Activated T-helper 9 cell treated with anti-CD3 and anti-CD28 coated beads, Interleukin-2, amount 50 U/mL, for 16 hours (primary cell): ENCODE measurements around the gene P4HB.

Experiments
- DNase-seq: peaks from one replicate; pipeline ENCODE4 v3.0.0-alpha.2; 2020; ENCODE audit warnings: low read depth

P4HB gene

DNA sequence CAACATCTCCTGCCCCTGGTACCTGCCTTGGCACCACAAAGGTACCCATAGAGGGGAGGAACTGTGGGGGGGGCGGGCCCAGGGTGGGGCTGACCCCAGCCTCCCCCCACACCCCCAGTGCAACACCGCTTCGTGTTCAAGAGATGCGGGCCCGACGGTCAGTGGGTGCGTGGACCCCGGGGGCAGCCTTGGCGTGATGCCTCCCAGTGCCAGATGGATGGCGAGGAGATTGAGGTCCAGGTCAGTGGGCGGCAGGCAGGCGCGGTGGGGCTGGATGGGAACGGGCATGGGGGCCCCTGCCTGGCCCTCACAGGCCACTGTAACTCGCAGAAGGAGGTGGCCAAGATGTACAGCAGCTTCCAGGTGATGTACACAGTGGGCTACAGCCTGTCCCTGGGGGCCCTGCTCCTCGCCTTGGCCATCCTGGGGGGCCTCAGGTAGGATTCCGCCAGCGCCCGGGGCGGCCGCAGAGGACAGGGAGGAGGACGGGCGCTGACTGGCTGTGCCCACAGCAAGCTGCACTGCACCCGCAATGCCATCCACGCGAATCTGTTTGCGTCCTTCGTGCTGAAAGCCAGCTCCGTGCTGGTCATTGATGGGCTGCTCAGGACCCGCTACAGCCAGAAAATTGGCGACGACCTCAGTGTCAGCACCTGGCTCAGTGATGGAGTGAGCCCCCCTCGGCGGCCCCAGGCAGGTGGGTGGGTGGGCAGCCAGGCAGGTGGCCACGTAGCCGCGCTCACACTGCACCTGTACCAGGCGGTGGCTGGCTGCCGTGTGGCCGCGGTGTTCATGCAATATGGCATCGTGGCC is 49.2 kb downstream of the P4HB start:
- no peak for DNase-seq

DNA sequence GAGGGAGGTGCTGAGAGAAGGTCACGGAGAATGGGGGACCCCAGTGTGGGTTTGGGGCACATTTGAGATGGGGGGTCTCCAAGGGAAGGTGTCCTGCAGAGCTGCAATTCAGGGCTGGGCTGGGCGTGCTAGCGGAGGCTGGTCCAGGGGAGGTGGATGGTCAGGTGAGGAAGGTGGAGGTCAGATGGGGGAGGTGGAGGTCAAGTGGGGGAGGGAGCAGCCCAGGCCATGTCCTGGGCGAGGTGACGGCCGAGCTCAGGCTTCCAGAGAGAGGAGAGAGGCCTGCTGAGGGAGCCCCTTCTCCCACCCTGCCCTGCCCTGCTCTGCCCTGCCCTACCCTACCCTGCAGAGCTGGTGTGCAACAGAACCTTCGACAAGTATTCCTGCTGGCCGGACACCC is 49.9 kb downstream of the P4HB start:
- DNase-seq, result no peak

DNA sequence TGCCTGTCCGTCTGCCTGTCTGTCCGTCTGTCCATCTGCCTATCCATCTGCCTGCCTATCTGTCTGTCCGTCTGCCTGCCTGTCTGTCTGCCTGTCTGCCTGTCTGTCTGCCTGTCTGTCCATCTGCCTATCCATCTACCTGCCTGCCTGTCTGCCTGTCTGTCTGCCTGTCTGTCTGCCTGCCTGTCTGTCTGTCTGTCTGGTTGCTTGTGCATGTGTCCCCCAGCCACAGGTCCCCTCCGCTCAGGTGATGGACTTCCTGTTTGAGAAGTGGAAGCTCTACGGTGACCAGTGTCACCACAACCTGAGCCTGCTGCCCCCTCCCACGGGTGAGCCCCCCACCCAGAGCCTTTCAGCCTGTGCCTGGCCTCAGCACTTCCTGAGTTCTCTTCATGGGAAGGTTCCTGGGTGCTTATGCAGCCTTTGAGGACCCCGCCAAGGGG is 50.8 kb downstream of the P4HB start:
- no peak for DNase-seq

DNA sequence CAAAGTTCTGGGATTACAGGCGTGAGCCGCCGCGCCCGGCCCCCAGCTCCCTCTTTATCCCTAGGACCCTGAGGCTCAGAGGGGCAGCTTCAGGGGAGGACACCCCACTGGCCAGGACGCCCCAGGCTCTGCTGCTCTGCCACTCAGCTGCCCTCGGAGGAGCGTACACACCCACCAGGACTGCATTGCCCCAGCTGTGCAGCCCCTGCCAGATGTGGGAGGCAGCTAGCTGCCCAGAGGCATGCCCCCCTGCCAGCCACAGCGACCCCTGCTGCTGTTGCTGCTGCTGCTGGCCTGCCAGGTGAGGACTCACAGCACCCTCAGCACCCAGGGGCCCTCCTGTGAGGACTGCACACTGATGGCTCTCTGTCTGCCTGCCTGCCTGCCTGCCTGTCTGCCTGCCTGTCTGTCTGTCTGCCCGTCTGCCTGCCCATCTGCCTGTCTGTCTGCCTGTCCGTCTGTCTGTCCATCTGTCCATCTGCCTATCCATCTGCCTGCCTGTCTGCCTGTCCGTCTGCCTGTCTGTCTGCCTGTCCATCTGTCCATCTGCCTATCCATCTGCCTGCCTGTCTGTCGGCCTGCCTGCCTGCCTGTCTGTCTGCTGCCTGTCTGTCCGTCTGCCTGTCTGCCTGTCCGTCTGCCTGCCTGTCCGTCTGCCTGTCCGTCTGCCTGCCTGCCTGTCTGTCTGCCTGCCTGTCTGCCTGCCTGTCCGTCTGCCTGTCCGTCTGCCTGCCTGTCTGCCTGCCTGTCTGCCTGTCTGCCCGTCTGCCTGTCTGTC is 51.4 kb downstream of the P4HB start:
- DNase-seq, result no peak

- DNase-seq, result no peak
These were observed 52.5 kb downstream of the P4HB start for GRCh38 chr17:81807839-81808238.

DNA sequence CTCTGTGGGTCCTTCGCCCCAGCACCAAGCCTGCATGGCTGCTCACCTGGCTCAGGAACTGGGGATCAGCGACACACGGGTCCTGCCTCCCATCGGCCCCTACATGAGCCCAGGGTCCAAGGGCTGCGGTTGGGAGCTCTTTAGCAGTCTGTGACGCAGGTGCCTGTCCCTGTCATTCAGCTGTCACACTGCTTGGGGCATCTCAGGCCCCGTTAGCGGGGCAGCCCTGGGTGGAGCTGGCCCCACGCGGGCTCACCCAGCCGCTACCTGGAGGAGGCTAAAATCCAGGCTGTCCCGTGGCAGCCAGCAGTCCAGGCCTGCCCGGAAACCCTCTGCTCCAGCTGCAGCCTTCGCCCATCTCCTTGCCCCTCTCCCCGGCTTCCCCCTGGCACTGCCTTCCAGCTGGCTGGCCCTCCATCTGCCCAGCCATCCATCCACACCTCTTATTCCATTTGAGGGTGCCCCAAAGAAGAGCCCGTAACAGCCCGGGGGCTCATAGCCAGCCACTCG is 53.1 kb downstream of the P4HB start:
- no peak for DNase-seq

DNA sequence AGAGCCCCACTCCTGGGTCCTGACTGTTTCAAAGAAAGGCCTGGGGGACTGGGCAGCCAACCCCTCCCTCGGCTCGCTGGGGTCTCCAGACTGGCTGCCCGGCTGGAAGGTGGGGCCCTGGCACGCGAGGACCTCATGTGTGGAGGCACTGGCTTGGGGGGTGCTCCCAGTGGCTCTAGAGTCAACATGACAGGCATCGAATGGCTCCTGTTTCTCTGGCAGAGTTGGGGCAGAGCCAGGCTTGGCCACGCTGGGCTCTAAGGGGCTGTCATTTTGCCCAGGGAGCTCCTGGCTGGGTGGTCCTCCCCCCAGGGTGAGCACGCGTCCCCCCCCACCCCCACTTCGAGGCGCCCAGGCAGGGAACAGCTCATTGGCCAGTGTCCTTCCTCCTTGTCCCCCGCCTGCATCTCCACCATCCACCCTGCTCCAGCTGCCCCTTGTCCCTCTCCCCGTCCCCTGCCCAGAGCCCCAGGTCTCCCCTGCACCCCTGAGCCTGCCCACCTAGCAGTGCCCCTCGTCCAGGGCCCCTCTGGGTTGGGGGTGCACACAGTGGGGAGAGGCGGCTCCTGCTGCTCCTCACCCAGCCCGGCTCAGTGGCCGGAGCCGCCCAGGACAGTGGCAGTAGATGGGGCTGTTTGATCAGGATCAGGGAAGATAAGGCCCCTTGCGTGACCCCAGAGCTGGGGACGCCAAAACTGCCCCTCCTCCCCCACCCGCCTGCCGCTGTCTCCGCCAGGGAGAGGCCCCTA is 53.7 kb downstream of the P4HB start:
- DNase-seq, result no peak

- no peak for DNase-seq
These were observed 54.5 kb downstream of the P4HB start for GRCh38 chr17:81805707-81806460.

GRCh38 chr17:81804559-81805399 is 55.6 kb downstream of the P4HB start:
- DNase-seq, result no peak

DNA sequence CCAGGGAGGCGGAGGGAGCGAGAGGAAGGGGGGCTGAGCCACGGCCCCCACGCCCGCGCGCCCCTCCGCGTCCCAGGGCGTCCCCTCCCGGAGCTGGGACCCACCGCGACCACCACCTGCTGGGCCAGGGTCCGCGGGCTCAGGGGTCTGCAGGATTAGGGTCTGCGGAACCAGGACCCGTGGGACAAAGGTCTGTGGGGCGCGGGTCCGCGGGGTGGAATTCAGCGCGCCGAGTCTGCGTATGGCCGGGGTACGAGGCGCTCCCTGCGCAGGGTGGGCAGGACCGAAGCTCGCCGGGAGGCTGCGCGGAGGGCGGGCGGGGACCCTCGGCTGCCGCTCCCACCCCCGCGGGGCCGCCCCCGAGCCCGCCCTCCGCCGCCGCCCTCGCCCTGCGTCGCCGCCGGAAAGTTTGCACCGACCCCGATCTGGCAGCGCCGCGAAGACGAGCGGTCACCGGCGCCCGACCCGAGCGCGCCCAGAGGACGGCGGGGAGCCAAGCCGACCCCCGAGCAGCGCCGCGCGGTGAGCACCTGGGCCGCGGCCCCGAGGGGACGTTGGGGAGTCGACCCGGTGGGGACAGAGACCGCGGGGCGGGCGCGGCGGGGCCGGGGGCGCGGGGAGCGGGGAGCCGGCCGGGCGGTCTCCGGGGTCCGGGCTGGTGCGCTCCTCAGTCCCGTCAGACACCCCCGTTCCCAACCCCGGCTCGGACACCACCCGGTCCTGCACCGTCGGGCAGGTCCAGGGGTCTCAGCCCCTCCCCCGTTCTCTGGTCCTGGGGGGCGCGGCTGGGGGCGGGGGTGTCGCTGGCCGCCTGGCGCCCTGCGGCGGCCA is 56.4 kb downstream of the P4HB start, which contains the start of gene GCGR:
GCGR (plus strand) TSS at position 423 of the 831 bp plus-strand sequence. CDS start 4,869 bp downstream, outside the sequence.
- no peak for DNase-seq

DNA sequence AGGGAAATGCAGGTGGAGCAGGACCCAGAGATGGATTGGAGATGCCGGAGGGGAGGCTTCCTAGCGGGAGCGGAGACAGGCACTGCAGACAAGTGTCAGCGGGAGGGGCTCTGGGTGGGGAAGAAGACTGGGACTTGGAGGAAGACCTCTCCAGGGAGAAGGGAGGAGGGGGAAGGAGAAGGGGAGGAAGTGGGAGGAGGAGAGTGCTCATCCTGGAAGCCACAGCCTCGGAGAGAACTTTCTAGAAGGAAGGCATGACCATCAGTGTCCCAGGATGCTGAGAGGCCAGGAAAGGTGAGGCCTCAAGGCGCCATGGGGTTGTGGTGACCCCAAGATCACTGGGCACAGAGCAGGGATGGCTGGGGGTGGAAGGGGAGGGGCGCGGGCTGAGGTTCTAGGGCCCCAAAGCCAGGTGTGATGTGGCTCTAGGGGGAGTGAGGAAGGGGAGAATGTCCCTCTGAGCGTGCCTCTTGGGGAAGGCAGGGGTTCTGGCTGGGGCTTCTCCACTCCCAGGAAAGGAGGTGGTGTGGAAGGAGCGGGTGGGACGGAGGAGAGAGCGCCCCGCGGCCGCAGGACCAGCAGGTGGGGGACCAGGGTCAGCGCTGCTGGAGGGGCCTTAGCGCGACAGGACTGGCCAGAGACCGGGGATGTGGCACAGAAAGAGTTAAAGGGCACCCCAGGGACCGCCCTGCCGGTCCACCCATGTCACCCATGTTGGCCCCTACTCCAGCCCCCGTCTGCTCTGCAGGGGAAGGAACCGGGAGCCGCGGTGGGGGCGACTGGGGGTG is 57.3 kb downstream of the P4HB start:
- no peak for DNase-seq

- no peak for DNase-seq
These were observed 58.1 kb downstream of the P4HB start for GRCh38 chr17:81802048-81802758.

DNA sequence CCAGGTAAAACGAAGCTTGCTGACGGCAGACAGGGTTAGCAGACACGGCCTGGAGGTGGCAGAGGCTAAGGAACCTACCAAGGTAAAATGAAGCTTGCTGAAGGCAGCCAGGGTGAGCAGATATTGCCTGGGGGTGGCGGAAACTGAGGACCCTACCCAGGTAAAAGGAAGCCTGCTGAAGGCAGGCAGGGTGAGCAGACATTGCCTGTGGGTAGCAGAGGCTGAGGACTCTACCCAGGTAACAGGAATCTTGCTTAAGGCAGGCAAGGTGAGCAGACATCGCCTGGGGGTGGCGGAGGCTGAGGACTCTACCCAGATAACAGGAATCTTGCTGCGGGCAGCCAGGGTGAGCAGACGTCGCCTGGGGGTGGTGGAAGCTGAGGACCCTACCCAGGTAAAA is 59.0 kb downstream of the P4HB start:
- DNase-seq, result no peak

DNA sequence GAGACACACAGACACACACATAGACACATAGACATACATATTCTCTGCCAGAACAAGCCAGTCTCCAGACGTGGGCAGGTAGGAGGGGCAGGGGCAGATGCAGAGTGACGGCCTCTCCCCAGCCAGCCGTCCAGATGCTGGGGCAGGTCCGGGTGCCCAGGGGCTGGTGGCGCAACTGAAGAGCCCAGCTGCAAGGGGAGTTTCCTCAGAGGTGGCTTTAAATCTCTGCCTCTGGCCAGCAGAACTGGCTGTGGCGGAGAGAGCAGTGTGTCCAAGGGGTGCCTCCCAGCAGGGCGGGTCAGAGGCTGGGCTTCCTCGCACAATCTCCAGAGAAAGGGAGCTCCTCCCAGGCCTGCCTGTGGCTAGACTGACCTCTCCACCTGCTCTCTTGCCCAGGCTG is 65.8 kb downstream of the P4HB start:
- no peak for DNase-seq

DNA sequence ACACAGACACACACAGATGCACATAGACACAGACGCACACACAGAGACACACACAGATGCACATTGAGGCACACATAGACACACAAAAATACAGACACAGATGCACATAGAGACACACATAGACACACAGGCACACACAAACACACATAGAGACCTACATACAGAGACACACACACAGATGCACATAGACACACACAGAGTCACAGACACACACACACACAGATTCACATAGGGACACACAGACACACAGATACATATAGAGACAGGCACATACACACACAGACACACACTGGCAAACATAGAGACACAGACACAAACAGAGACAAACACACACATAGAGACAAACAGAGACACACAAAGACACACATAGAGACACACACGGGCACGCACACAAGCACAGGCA is 66.3 kb downstream of the P4HB start:
- no peak for DNase-seq
